GM21526 (cell line): ENCODE measurements around the gene IQSEC1.
A peak's percentile ranks its signal among the peaks of the same experiment; 100 is the strongest.

ENCODE experiments used
- ATAC-seq: cut with Tn5 transposase; IDR thresholded peaks from one replicate; pipeline ENCODE4 v1.9.1; 2021; ENCODE audit warnings: moderate library complexity; ENCODE audit not compliant: unreplicated experiment, low FRiP score

Gene IQSEC1

DNA sequence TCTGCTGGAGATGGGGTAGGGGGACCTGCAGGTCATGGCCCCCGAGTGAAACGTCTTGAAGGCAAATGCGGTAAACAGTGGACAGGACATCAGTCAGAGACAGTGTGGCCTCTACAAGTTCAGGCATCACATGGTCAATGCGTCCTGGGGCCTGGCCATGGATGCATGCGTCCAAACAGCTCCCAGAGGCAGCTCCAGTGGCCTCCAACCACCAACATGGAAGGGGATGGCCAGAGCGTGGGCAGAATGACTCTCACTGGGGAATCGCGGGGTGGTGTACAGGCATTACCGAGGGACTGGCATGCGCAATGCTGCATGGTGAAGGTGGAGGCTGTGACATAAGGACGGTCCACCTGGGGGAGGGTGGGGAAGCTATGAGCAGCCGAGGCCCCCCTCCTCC, 35.6 kb upstream of the IQSEC1 start:
- ATAC-seq: no peak

GRCh38 chr3:13107661-13108060, 34.4 kb upstream of the IQSEC1 start:
- ATAC-seq: no peak

GRCh38 chr3:13106308-13107001, 33.2 kb upstream of the IQSEC1 start:
- ATAC-seq: no peak

DNA sequence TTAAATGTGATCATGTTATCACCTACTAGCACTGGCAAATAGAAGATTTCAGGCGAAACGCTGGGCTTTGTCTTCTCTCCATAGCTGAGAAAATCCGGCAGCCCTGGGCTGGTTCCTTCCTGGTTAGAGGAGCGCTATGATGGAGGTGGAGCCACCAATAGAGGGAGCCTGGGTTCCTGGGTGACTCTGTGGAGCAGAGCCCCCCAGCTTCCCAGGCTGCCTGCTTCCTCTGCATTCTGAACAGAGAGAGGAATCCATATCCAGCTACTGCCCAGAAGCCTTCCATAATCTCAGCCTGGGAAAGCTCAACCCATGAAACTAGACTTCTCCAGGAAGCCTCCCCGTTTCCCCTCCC, 32.6 kb upstream of the IQSEC1 start:
- no peak for ATAC-seq

- no peak for ATAC-seq
These were observed 32.1 kb upstream of the IQSEC1 start for GRCh38 chr3:13105181-13105895.

DNA sequence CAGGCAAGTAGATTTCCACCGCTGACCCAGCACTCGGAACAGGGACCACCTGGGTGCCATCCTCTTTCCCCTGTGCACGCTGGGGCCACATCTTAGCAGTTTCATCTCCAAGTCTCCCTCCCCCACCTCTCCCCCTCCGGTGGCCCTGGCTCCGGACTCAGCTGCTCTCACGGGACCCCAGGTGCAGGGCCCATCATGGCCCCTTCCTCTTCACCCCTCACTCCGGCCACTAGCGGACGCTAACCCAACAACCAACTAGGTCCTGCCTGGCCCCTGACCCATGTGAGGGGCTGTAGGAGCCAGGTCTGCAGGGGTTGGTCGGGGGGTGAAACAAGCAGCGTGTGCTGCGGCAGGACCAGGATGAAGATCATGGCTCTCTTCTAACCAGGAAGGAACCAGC, 31.3 kb upstream of the IQSEC1 start:
- no peak for ATAC-seq

- no peak for ATAC-seq
These were observed 30.3 kb upstream of the IQSEC1 start for GRCh38 chr3:13103416-13104058.

DNA sequence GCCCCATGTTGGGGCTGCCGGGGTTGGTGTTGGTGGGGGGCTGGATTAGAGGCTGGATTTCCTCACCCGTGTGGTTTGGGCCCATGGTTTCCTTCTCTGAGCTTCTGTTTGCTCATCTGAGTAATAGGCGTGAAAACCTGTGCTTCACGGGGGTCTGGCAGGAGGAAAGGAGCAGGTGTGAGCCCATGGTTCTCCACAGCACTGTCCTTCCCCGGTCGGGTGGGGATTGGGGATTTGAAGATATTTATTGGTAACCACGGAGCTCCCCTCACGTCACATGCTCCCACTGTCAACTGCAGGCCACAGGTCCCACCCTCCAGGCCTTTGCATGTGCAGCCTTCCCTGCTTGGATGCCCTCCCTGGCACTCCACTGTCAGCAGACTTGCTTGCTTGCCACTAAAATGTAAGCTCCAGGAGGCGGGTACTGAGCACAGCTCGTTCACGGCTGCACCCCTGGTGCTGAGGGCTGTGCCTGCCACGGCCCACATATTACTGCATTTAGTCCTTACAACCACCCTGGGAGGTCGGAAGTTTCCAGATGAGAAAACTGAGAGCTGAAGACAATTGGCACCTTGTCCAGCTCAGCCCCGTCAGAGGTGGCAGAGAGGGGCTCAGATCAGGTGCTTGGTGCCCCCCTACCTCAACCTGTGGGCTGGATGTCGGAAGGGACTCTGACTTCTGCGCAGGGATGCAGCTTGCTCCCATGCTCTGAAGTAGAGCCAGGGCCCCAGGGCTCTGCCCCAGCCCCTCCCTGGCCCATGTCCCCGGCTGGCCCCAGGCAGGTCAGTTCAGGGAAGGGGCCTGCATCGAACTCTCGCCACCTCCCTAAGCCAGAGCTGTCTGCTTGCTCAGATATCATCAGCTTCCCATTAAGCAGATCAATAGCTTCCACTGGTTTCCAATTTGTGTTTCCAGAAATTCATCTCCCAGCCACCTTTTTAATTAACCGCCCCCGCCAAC, 29.4 kb upstream of the IQSEC1 start:
- ATAC-seq: no peak

GRCh38 chr3:13099707-13100106, 26.5 kb upstream of the IQSEC1 start:
- no peak for ATAC-seq

DNA sequence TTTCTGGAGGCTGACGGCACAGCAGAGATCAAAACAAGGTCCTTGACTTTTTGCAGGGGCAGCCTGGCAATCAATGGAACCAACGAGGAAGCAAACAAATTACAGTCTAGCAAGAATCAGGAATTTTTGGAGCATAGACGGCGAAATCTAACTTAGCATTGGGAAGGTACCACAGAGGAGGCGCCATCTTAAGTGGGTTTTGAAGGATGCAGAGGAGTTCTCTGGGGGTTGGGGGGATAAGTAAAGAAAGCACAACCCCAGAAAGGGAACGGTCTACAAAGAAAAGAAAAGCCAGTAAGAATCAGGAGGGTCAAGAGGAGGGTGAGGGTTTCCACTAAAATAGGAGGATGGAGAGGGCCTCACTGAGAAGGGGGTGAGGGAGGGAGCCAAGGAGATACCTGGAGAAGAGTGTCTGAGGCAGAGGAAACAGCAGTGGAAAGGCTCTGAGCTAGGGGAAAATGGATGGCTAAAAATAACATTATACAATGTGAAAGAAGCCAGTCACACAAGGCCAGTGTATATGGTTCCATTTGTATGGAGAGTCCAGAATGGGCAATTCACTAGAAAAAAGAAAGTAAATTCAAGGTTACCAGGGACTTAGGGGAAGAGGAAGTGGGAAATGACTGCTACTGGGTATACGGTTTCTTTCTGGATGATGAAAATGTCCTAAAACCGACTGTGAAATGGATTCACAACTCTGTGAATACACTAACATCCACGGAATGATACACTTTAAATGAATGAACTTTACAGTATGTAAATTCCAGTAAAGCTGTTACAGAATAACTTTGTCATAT, 25.2 kb upstream of the IQSEC1 start:
- no peak for ATAC-seq

GRCh38 chr3:13096356-13096755, 23.1 kb upstream of the IQSEC1 start:
- ATAC-seq: no peak

DNA sequence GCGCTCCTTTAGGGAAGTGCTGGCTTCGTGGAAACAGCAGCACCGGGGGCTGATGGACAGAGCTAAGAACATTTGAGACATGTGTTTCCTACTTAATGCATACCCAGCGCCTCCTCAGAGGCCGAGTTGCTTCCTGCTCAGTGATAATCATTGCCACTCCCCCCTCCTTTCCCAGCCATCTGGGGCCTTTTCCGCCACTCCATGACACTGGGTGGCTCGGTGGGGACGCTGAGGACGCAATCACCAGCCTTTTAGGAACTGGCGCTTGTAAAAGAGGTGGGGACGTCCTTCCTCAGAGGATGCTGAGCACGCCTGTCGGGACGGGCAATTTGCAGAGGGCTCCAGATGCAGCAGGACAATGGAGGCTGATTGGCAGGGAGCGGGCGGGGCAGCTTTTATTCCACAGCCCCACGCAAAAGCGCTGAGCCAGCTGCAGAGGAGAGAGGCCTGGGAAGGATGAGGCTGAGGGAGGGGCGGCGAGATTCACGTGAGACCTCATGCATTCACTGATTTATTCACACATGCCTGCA, 22.2 kb upstream of the IQSEC1 start:
- ATAC-seq: no peak

- ATAC-seq: no peak
These were observed 20.5 kb upstream of the IQSEC1 start for GRCh38 chr3:13093687-13094086.

GRCh38 chr3:13092621-13093617, 19.7 kb upstream of the IQSEC1 start:
- ATAC-seq: no peak

- ATAC-seq: peak; percentile 60
These were observed 18.8 kb upstream of the IQSEC1 start for GRCh38 chr3:13091898-13092611.

GRCh38 chr3:13088028-13089006, 15.1 kb upstream of the IQSEC1 start:
- no peak for ATAC-seq
